Heart left ventricle (tissue), 16 donors: ENCODE data around the gene HNRNPC. TPM values are rescaled to one million over a fixed set of nuclear protein-coding genes. Genes with fewer than 3 reads are reported as not detected.

Experiments used
- ATAC-seq, 4 donors: fragments of 200-7000 bp; cut with Tn5 transposase; one replicate each; pipeline ENCODE4 v1.9.1; 2020 to 2022; ENCODE audit warnings: moderate library complexity in 4 of 4, mild to moderate bottlenecking in 3 of 4, moderate number of reproducible peaks in 1 of 4
- DNase-seq, 5 donors: peaks; one replicate each; pipeline ENCODE4 v3.0.0-alpha.2; 2020
- H3K27ac ChIP-seq, 12 donors: fragments of 200-600 bp; sonication (generic) in 4 of 12; one replicate each; pipeline versions ENCODE4 v1.5.0 to v1.8.0; 2016 to 2022; ENCODE audit warnings: mild to moderate bottlenecking in 2 of 12
- H3K27me3 ChIP-seq, 9 donors: fragments of 200-600 bp; sonication (generic) in 2 of 9; one replicate each; pipeline versions ENCODE4 v1.5.1 to v1.8.0; 2016 to 2022; ENCODE audit warnings: mild to moderate bottlenecking in 3 of 9
- H3K36me3 ChIP-seq, 9 donors: fragments of 200-600 bp; sonication (generic) in 2 of 9; one replicate each; pipeline versions ENCODE4 v1.5.0 to v1.8.0; 2018 to 2022; ENCODE audit warnings: mild to moderate bottlenecking in 2 of 9
- H3K4me1 ChIP-seq, 12 donors: fragments of 200-600 bp; sonication (generic) in 4 of 12; one replicate each; pipeline versions ENCODE4 v1.5.0 to v1.8.0; 2016 to 2022; ENCODE audit warnings: mild to moderate bottlenecking in 3 of 12
- H3K4me3 ChIP-seq, 12 donors: fragments of 200-600 bp; sonication (generic) in 4 of 12; one replicate each; pipeline versions ENCODE4 v1.5.0 to v1.8.0; 2017 to 2022; ENCODE audit warnings: mild to moderate bottlenecking in 9 of 12, moderate library complexity in 4 of 12
- H3K9me3 ChIP-seq, 12 donors: fragments of 200-600 bp; sonication (generic) in 4 of 12; one replicate each; pipeline versions ENCODE4 v1.5.0 to v1.8.0; 2016 to 2022; ENCODE audit warnings: mild to moderate bottlenecking in 1 of 12
- CTCF ChIP-seq, 12 donors: fragments of 200-600 bp; sonication (generic) in 4 of 12; IDR thresholded peaks; one replicate each; pipeline versions ENCODE4 v1.5.0 to v1.8.0; 2018 to 2022; ENCODE audit warnings: antibody characterized with exemption in 12 of 12, mild to moderate bottlenecking in 5 of 12
- POLR2A ChIP-seq, 2 donors: fragments of 450-650 bp; IDR thresholded peaks; one replicate each; pipeline ENCODE4 v1.6.1; 2017; ENCODE audit warnings: antibody characterized with exemption in 2 of 2, mild to moderate bottlenecking in 2 of 2, moderate library complexity in 2 of 2
- WGBS, 4 donors: extraction: QIAGEN DNeasy Blood & Tissue Kit in 2 of 4; methylation state at CpG; one replicate each; pipeline versions ENCODE4 v1.1.5 to v1.1.7; 2013 to 2018; 5-methylcytosine and 5-hydroxymethylcytosine counted together
- intact Hi-C, 10 donors: fragments of 100-400 bp; cut with DNase I; formaldehyde crosslinking; loops; one replicate each; pipeline versions ENCODE4 v1.11.1 to v1.14.2; 2022
- polyA plus RNA-seq, 2 donors: library from polyadenylated mRNA; stranded (reverse); fragments of 200-250 nt; gene quantifications; one replicate each; pipeline ENCODE4 v1.2.3, GENCODE V29; 2013
- total RNA-seq, 9 donors: library from RNA; depleted of rRNA in 2 of 9; stranded (reverse); fragments of >200 nt in 2 of 9; fragmentation: NEBNext Ultra II Directional in 3 of 9; extraction: Animal tissue kit (Norgen Biotek cat#: 25700) in 3 of 9; gene quantifications; one replicate each; pipeline versions ENCODE4 v1.1.0 to v1.2.4, GENCODE V29; 2016 to 2023
- donor health status: ischemic (EF 13 %, LVEDD 7.1; RV severe dilation, severe dysfunction).
- donor health status: healthy with polysubstance abuse.
- donor health status: DM: no; HTN: yes; CAD: no.
- donor health status: DM: no; HTN: no; CAD: no.
- donor health status: ischemic (EF 25% LVEDD 6.9; RV normal size, moderate dysfunction).
- donor health status: ischemic (EF 25% LVEDD 5.7; RV mildly dilated, moderate dysfunction).
- donor health status: healthy.
- donor health status: DM: yes; HTN: yes; CAD: no.
- donor health status: ischemic (EF 35%, LVEDD 5.7; RV mildly dilated, moderate dysfunction).
- donor health status: nonischemic (EF 11% LVEDD 7.7; RV severe dilation, severe dysfunction).
- donor health status: DM: yes; HTN: yes; CAD: no.
- donor health status: PGD.
- donor health status: ischemic (EF 29% LVEDD 5.4; RV normal size, mild dysfunction).
- donor health status: nonischemic (EF 23%, LVEDD 6.1; RV moderate dilation, normal function).

HNRNPC gene
- total and polyA plus RNA-seq, 11 donors: 201 to 389 (median 255) TPM

GRCh38 chr14:21264025-21264801, 5.0 kb downstream of the HNRNPC start:
- peak overlapping the region in 1 of 12 donors; percentile 98 for H3K27ac ChIP-seq
- DNase-seq (no peak), ATAC-seq (no peak)
- no peaks in the 10 kb centered on the region for H3K9me3 ChIP-seq
- peak overlapping the region in 1 of 12 donors; percentile 99 for H3K4me3 ChIP-seq
- intact Hi-C loops: loop anchor here in 6 of 10 donors (5.0 to 10.0 kb wide), 5 partner anchors 37 to 171 kb away; partner anchors contain the start of gene SUPT16H (in 3 of the 6)
- TF ChIP-seq CTCF (IDR thresholded peaks at IDR 0.05) (no peak), POLR2A (IDR thresholded peaks at IDR 0.05) (no peak)
- 49 to 56% (median 54%) methylated on average over 4 of the region's 4 CpGs for WGBS, 4 donors
- peaks cover 8 to 88% (median 72%) of the 10 kb centered on the region in 12 donors for H3K4me1 ChIP-seq
- H3K36me3 ChIP-seq: peaks cover 0 to 90% (median 74%) of the 10 kb centered on the region in 9 donors
- no peaks in the 10 kb centered on the region for H3K27me3 ChIP-seq

- peak overlapping the region in 2 of 12 donors; percentile 2 to 99 for H3K4me3 ChIP-seq
- H3K27me3 ChIP-seq: no peaks in the 10 kb centered on the region
- H3K36me3 ChIP-seq: peaks cover 0 to 97% (median 81%) of the 10 kb centered on the region in 9 donors
- H3K9me3 ChIP-seq: no peaks in the 10 kb centered on the region
- 23 to 32% (median 30%) methylated on average over 5 of the region's 5 CpGs for WGBS, 4 donors
- intact Hi-C loops: loop anchor here in 6 of 10 donors (5.0 to 10.0 kb wide), 5 partner anchors 36 to 171 kb away; partner anchors contain the start of gene SUPT16H (in 3 of the 6)
- peaks cover 8 to 96% (median 80%) of the 10 kb centered on the region in 12 donors for H3K4me1 ChIP-seq
- no peak for ATAC-seq
- H3K27ac ChIP-seq: peak overlapping the region in 1 of 12 donors; percentile 98
- no peak for DNase-seq
- TF ChIP-seq CTCF (IDR thresholded peaks at IDR 0.05) (no peak), POLR2A (IDR thresholded peaks at IDR 0.05) (no peak)
Measured at GRCh38 chr14:21263284-21264024, 5.8 kb downstream of the HNRNPC start.

GRCh38 chr14:21262410-21262809, 6.8 kb downstream of the HNRNPC start:
- Histone ChIP-seq H3K27ac (peak overlapping the region in 1 of 12 donors; percentile 11), H3K36me3 (peaks cover 0 to 98% (median 92%) of the 10 kb centered on the region in 9 donors), H3K27me3 (no peaks in the 10 kb centered on the region), H3K9me3 (no peaks in the 10 kb centered on the region), H3K4me1 (peaks cover 8 to 96% (median 85%) of the 10 kb centered on the region in 12 donors), H3K4me3 (no peak overlapping the region)
- TF ChIP-seq CTCF (IDR thresholded peaks at IDR 0.05) (no peak), POLR2A (IDR thresholded peaks at IDR 0.05) (no peak)
- ATAC-seq (no peak), DNase-seq (no peak)
- WGBS, 4 donors: 39 to 56% (median 41%) methylated on average over 3 of the region's 3 CpGs
- intact Hi-C loops: loop anchor here in 6 of 10 donors (5.0 to 10.0 kb wide), 5 partner anchors 35 to 172 kb away; partner anchors contain the start of gene SUPT16H (in 3 of the 6)
